ENCODE results near the gene KLC1. TPM values are rescaled to one million over a fixed set of nuclear protein-coding genes. Genes with fewer than 3 reads are reported as not detected.

Gene KLC1
- total RNA-seq, 1 donor: 237 TPM

DNA sequence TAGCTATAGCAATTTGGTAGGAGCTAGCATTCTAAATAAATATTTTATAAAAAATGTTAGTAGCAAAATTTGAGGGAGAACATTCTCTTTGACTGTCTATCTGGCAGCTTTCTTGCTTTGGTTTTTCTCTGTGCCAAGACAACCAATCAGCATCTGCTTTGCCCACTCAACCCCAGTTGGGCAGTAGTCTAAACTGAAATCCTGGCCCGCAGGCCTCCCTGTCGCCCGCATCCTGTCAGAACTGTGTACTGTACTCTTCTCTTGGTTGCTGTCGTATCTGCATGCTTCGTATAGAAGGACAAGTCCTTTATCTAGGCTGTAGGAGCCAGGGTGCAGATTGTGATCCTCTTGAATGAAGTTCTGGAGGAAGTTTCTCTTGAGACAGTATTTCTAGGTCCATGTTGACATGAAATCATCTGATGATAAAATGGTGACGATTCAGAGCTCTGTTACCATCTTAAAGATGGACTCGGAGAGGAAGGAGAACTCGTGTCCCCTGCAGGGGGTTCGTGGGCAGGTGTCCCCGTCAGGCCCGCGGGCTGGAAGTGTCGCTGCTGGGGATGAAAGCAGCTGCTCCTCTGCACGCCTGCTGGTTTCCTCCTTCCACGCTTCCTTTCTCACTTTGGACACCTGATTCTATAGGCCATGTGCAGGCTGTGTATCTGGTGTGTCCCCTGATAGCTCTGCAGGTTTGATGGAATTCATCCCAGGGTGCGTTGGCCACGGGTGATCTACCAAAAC, 51.6 kb downstream of the KLC1 start:
- TF ChIP-seq, protein P1, sequence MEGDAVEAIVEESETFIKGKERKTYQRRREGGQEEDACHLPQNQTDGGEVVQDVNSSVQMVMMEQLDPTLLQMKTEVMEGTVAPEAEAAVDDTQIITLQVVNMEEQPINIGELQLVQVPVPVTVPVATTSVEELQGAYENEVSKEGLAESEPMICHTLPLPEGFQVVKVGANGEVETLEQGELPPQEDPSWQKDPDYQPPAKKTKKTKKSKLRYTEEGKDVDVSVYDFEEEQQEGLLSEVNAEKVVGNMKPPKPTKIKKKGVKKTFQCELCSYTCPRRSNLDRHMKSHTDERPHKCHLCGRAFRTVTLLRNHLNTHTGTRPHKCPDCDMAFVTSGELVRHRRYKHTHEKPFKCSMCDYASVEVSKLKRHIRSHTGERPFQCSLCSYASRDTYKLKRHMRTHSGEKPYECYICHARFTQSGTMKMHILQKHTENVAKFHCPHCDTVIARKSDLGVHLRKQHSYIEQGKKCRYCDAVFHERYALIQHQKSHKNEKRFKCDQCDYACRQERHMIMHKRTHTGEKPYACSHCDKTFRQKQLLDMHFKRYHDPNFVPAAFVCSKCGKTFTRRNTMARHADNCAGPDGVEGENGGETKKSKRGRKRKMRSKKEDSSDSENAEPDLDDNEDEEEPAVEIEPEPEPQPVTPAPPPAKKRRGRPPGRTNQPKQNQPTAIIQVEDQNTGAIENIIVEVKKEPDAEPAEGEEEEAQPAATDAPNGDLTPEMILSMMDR (IDR thresholded peaks at IDR 0.05; ENCODE audit: insufficient read depth, low read depth, low read length): no peak

DNA sequence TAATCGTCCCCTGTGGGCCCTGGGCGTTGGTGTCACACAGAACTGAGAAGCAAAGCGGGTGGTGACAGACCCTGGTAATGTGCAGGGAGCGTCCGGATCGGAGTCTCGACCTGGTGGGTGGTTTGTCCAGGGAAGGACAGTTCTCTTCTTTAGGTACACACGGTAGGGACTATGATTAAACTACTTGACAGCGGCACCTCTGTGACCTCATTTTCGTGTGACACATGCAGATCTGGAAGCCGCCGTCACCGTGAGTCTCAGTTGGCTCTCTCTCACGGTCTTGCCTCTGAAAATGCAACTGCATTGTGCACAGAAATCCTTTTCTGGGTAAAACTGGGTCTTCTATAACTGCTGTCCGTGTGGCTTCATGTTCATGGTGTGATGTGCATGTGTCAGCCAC, 54.1 kb downstream of the KLC1 start:
- DNase-seq (ENCODE audit: low read depth): no peak
- no peak overlapping the region for H3K4me3 ChIP-seq (ENCODE audit: low read depth, low read length)
- TF ChIP-seq, protein P1 (IDR thresholded peaks at IDR 0.05; ENCODE audit: insufficient read depth, low read depth, low read length): no peak

More for the DNA sequence above, 51.6 kb downstream of the KLC1 start:
- no peak overlapping the region for H3K4me3 ChIP-seq (ENCODE audit: low read depth, low read length)
- no peak for DNase-seq (ENCODE audit: low read depth)

DNA sequence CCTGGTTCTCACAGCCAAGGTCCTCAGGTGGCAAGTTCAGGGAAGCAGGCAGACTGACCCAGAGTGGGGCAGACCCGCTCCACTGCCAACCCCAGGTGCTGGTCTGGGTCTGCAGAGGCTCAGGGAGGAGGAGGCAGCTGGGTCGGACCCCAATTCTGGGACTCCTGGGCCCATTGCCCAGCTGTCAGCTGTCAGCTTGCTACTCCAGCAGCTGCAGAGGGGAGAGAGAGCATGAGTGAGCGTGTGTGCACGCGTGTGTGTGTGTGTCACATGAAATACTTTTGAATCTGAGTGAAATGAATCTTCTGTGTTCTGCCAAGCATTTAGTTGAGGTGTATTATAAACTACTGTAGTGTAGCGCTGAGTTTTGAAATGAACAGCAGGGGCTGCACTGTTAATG, 55.5 kb downstream of the KLC1 start:
- no peak for DNase-seq (ENCODE audit: low read depth)
- TF ChIP-seq, protein P1 (IDR thresholded peaks at IDR 0.05; ENCODE audit: insufficient read depth, low read depth, low read length): no peak
- no peak overlapping the region for H3K4me3 ChIP-seq (ENCODE audit: low read depth, low read length)

DNA sequence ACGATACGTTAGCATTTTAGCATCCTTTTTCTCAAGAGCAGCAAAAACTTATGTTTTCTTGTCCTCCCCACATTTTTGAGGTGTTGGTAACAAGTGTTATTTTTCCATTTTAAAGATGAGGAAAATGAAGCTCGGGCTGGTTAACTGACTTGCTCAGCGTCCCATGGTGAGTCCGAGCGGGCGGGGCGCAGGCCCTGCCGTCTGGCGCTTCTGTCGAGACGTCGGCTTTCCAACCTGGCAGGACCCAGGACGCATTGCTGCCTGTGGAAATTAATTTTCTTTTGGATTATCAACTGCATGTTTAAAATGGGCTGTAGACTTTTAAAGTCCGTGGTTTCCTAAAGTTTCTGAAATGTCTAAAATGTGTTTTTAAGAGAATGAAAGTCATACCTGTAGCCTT, 55.9 kb downstream of the KLC1 start:
- no peak overlapping the region for H3K4me3 ChIP-seq (ENCODE audit: low read depth, low read length)
- DNase-seq (ENCODE audit: low read depth): no peak
- TF ChIP-seq, protein P1 (IDR thresholded peaks at IDR 0.05; ENCODE audit: insufficient read depth, low read depth, low read length): no peak

DNA sequence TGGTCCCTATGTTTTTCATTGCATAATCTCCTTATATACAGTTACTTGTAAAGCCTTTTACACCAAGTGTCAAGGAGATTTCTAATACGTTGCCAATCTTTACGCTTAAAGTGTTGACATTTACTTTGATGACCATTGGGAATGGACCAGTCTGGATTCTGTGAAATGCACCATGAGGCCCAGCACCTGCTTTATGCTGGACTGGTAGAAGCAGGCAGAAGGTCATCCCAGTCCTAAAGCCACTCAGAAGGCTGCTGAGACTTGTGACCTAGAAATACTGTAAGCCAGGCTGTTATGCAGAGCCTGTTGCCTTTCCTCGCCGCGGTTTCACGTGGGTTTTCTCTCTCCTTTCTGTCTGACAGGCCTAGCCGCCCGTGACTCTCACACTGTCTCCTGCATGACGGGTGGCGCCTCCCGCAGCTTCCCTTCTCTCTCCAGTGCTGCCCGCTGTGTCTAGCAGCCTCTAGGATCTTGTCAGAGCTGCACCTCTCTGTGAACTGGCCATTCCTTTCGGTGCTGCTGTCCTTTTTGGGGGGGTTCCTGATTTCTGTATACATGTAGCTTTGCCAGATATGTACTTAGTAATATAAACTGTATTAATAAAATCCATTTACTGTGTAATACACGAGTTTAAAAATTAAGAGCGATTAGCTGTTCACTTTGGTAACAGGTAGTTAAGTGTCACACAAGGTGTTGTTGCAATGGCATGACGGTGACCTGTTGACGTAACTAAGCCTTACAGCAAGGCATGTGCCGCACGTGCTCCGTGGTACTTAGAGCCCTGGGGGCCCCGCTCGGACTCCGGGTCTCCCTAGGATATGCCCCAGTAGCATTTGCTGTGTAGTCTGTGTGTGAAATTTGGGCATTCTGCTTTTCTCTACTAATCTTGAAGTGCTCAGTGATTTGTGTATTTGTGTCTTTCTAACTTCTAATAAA, 56.5 kb downstream of the KLC1 start:
- TF ChIP-seq, protein P1 (IDR thresholded peaks at IDR 0.05; ENCODE audit: insufficient read depth, low read depth, low read length): no peak
- no peak overlapping the region for H3K4me3 ChIP-seq (ENCODE audit: low read depth, low read length)
- DNase-seq (ENCODE audit: low read depth): no peak

DNA sequence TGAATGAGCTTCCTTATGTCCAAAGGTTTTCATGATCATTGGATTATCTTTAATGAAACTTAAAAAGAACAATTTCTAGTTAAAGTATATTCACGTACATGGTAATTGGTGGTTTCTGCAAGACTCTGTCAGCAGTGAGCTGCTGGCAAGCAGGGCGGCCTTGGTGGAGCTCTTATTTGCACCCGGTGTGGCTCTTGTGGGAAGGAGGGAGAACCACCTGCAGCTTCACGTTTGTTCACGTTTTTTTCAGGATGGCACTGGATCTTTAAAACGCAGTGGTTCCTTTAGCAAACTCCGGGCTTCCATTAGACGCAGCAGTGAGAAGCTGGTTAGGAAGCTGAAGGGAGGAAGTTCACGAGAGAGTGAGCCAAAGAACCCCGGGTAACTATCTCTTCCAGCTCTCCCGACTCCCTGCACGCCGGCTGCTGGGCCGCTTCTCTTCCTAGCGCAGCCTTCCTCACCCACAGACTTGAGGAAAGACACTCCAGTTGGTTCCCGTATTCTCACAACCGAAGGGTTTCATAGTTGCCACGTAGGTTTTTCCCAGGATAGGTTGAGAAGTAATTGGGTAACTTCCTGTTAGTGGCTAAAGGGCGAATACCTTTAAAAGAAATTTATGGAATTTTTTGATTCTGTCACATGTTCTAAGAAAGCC, 57.9 kb downstream of the KLC1 start:
- H3K4me3 ChIP-seq (ENCODE audit: low read depth, low read length): no peak overlapping the region
- peak; percentile 77 for DNase-seq (ENCODE audit: low read depth)
- TF ChIP-seq, protein P1 (IDR thresholded peaks at IDR 0.05; ENCODE audit: insufficient read depth, low read depth, low read length): no peak
